Stomach smooth muscle (tissue), 2 donors: ENCODE data around the gene PPT1.
A peak's percentile ranks its signal among the peaks of the same experiment; 100 is the strongest.

ENCODE experiments used
- H3K27ac ChIP-seq: one replicate; pipeline ENCODE4 v1.7.0; 2013; ENCODE audit warnings: mild to moderate bottlenecking, low read length, inconsistent platforms
- H3K27me3 ChIP-seq, 2 donors: one replicate each; pipeline ENCODE4 v1.7.0; 2013; ENCODE audit warnings: low read length in 2 of 2; ENCODE audit not compliant: insufficient read depth in 2 of 2, control insufficient read depth in 1 of 2
- H3K36me3 ChIP-seq, 2 donors: one replicate each; pipeline ENCODE4 v1.7.0; 2013; ENCODE audit warnings: low read length in 2 of 2; ENCODE audit not compliant: control insufficient read depth in 2 of 2, insufficient read depth in 2 of 2
- H3K4me1 ChIP-seq: one replicate; pipeline ENCODE4 v1.7.0; 2013; ENCODE audit warnings: low read length; ENCODE audit not compliant: control insufficient read depth, insufficient read depth
- H3K4me3 ChIP-seq, 2 donors: one replicate each; pipeline ENCODE4 v1.7.0; 2013; ENCODE audit warnings: low read length in 2 of 2
- H3K9ac ChIP-seq, 2 donors: one replicate each; pipeline ENCODE4 v1.7.0; 2013; ENCODE audit warnings: low read length in 2 of 2, mild to moderate bottlenecking in 1 of 2
- H3K9me3 ChIP-seq, 2 donors: one replicate each; pipeline ENCODE4 v1.7.0; 2013; ENCODE audit warnings: low read length in 2 of 2; ENCODE audit not compliant: control insufficient read depth in 2 of 2
- donor health status: healthy.
- donor health status: Pancreatic carcinoma.

Gene PPT1

DNA sequence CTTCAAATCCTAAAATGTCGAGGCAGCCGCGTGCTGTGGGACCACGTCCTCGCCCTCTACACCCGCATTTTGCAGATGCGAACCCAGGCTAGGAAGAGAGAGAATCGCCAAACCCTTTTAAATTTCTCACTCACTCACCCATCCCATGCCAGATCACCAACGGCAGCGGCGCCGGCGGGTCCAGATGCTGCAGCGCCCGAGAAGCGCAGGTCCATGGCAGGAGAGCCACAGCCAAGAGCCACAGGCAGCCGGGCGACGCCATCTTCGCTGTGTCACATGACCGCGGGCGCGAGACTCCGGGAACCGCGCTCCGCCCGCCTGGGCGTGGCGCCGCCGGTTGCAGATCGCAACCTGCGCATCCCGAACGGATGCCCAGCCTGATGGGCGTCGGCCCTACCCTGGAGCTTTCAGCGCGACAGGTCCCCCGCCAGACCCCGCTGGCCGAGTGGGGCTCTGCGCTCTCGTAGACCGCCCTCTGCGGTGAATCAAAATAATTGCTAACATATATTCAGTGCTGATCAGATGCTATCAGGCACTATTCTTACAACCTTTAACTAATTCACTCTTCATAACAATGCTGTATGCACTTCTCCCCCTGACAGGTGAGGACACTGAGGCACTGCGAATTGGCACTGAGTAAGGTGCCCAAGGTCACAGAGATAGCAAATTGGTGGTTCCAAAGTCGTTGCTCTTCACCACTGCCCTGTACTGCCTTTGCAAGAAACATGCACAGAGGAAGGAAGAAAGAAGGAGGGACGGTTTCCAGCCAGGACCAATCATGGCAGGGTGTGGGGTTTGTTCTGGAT lies at the start of gene PPT1:
PPT1 (minus strand) TSS at position 276 of the 806 bp plus-strand sequence; CDS start at position 262, 14 bp downstream.
- peak within 1 kb of the TSS; percentile 93 to 95 for H3K4me3 ChIP-seq
- peaks cover 6% of the 10 kb centered on the region for H3K4me1 ChIP-seq
- H3K36me3 ChIP-seq: peaks cover under 1 to 1% of the 10 kb centered on the region in 2 donors
- no peaks in the 10 kb centered on the region for H3K27me3 ChIP-seq
- no peak within 1 kb of the TSS for H3K27ac ChIP-seq
- H3K9ac ChIP-seq: peak within 1 kb of the TSS; percentile 66 to 78
- H3K9me3 ChIP-seq: no peaks in the 10 kb centered on the region

DNA sequence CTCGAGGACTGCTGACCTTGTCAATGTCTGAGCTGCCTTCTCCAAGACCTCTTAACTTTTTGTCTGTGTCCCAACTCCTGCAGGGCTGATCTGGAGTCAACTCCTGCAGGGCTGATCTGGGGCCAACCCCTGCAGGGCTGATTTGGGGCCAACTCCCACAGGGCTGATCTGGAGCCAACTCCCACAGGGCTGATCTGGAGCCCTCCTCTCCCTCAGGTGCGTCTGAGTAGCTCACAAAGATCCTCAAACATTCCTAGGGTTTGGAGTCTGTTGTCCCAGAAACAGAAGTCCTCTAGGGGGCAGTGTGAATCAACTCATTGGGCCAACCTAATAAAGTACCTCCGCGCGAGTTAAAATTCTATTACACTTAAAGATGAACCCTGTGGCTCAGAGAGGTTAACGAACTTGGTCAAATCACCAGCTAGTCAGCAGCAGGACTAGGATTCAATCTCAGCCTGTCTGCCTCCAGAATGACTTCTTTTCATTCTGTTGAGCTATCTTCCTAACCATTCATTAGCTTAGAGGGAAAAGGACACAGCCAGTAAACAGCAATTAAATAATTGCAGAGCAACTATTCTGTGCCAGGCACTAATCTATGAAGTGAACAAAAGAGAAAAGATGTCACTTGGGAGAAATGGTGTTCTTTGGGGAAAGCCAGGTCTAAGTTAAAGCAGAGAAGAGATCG lies 47.0 kb upstream of the PPT1 start:
- Histone ChIP-seq H3K27ac (no peak overlapping the region), H3K4me3 (no peak overlapping the region), H3K4me1 (no peaks in the 10 kb centered on the region), H3K9ac (no peak overlapping the region), H3K27me3 (peaks cover 0 to 4% of the 10 kb centered on the region in 2 donors), H3K36me3 (no peaks in the 10 kb centered on the region), H3K9me3 (no peaks in the 10 kb centered on the region)

DNA sequence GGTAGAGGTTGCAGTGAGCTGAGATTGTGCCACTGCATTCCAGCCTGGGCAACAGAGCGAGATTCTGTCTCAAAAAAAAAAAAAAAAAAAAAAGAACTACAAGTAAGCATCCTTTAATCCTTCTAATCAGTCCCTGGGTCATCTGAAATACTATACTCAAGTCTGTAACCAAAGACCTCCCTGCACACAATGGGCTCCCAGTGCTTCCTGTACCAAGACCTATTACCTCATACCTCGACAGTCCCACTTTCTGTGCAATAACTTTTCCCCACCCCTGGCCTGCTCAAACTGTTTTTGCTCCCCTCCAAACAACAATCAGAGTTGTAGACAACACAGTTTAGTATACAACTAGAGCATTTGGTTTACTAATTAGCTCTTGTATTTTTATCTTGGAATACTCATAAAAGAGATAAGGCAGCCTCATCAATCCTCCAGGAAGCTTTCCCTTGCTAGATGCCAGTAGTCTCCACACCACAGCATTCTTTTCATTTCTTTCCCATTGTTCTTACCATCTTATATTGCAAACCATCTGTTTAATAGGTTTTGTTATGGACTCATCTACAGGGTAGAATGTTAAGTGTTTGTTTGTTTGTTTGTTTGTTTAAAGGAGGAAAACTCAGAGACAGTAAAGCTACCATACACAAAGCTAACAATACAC lies 45.0 kb upstream of the PPT1 start:
- H3K4me1 ChIP-seq: no peaks in the 10 kb centered on the region
- H3K27ac ChIP-seq: no peak overlapping the region
- H3K36me3 ChIP-seq: no peaks in the 10 kb centered on the region
- H3K9ac ChIP-seq: no peak overlapping the region
- no peaks in the 10 kb centered on the region for H3K9me3 ChIP-seq
- no peak overlapping the region for H3K4me3 ChIP-seq
- H3K27me3 ChIP-seq: peaks cover 0 to 3% of the 10 kb centered on the region in 2 donors

DNA sequence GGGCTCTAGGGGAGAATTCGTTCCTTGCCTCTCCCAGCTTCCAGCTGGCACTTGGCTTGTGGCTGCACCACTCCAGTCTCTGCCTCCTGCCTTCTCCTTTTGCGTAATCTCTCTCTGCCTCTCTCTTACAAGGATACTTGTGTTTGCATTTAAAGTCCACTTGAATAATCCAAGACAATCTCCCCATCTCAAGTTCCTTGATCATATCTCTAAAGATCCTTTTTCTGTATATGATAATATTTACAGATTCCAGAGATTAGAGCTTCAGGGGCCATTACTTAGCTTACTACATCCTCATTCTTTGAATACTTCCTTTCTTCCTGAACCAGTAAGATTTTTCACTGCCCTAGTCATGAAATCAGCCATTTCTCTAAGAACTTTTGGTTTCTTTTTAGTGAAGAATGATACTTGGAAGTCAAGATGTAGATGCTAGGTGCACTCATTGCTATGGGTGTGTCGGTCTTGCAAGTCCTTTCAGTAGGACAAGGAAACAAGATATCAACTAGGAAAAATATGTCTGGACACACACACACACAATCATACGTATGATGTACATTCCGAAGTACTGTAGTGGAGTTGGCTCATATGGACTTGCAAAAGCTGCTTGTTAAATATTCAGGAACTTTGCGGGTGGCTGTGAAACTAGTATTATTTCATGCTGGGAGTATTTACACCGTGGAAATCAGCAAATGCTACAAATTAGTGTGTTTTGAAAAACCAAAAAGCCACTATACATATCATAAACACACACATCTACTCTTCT lies 43.3 kb upstream of the PPT1 start:
- H3K9ac ChIP-seq: no peak overlapping the region
- no peaks in the 10 kb centered on the region for H3K4me1 ChIP-seq
- no peak overlapping the region for H3K27ac ChIP-seq
- no peaks in the 10 kb centered on the region for H3K36me3 ChIP-seq
- H3K27me3 ChIP-seq: peaks cover 0 to 3% of the 10 kb centered on the region in 2 donors
- H3K4me3 ChIP-seq: no peak overlapping the region
- no peaks in the 10 kb centered on the region for H3K9me3 ChIP-seq

DNA sequence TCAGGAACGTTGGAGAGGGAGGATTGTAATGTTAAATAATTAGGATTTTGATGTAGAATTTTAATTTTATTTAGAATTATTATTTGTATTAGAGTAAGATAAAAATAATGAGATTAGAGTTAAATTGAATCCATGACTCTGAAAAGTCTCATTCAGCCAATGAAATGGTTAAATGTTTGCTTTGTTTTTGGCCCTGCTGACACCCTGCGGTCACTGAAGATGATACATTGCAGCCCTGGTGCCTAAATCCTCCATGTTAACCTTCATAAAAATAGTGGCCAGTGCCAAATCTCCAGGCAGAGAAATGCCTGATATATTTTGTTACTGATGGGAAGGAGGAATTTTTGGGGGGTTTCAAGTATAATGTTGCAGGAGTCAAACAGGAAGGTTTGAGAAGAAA lies 36.8 kb upstream of the PPT1 start:
- no peak overlapping the region for H3K4me3 ChIP-seq
- H3K9ac ChIP-seq: no peak overlapping the region
- peaks cover 0 to 4% of the 10 kb centered on the region in 2 donors for H3K9me3 ChIP-seq
- no peaks in the 10 kb centered on the region for H3K36me3 ChIP-seq
- peaks cover 6% of the 10 kb centered on the region for H3K4me1 ChIP-seq
- peaks cover 12 to 29% of the 10 kb centered on the region in 2 donors for H3K27me3 ChIP-seq
- H3K27ac ChIP-seq: no peak overlapping the region

DNA sequence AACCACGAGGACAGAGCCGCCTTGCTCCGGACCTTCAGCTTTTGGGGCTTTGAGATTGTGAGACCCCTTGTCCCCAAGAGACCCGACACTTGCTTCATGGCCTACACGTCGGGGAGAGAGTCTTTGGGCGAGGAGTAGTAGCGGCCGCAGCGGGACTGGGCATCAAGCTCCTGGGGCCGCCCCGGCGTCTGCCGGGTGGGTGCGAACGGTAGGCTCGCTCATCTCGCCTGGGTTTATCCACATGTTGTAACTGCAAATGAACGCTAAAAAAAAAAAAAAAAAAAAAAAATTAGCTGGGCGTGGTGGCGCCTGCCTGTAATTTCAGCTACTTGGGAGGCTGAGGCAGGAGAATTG lies 36.2 kb upstream of the PPT1 start:
- Histone ChIP-seq H3K27ac (no peak overlapping the region), H3K27me3 (peaks cover 12 to 29% of the 10 kb centered on the region in 2 donors), H3K9me3 (peaks cover 0 to 4% of the 10 kb centered on the region in 2 donors), H3K4me1 (peaks cover 6% of the 10 kb centered on the region), H3K4me3 (peak overlapping the region in 1 of 2 donors; percentile 45), H3K9ac (no peak overlapping the region), H3K36me3 (no peaks in the 10 kb centered on the region)

DNA sequence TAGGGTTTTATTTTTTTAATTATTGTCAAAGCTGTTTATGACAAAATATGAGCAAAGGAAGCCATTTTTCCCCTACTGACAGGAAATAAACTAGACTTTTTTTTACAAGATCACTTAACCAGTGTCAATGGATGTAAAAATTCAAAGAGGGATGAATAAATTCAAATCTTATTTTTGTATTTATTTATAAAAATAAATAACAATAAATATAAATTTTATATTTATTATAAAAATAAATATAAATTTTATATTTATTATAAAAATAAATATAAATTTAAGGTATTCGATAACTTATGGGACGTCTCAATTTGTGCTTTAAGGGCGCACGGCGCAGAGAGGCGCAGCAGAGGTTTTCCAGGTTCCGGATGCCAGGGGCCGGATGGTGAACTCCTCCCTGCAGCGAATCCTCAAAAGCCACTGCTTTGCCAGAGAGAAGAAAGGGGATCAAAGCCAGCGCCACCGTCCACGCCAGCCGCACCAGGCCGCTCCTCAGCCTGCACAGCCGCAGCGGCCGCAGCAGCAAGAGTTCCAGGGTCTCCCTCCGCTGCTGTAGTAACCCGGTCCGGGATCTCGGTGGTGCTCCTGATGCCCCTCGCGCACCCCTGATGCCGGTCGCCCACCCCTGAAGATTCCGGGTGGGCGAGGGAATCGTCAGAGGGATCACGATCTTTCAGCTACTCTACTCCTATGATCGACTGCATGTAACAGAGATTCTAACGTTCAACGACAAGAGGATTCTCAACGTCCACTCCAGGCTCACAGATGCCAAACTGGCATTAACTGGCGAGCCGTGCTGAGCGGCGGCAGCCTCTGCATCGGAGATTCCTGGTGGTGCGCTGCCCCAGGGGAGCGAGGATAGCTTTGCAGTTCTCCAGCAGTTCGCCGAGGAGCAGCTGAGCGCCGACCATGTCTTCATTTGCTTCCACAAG lies 35.6 kb upstream of the PPT1 start:
- Histone ChIP-seq H3K27me3 (peaks cover 12 to 29% of the 10 kb centered on the region in 2 donors), H3K4me3 (peak overlapping the region; percentile 45 to 64), H3K36me3 (no peaks in the 10 kb centered on the region)

DNA sequence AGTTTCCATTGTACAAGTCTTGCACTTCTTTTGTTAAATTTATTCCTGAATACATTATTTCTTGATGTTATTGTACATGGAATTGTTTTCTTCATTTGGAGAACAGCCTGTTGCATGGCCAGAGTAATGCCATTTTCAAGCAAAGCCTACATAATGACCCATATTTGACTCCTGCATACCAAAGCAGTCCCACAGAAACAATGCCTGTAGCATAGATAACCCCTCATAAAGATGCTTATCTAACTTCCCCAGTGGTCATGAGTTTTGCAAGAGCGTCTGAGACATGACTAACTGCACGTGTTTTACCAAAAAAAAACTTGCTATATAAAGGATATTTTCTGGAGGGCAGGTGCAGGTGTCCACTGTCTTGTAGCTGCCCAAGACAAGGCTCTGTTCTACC lies 33.8 kb upstream of the PPT1 start:
- Histone ChIP-seq H3K9me3 (peaks cover 0 to 4% of the 10 kb centered on the region in 2 donors), H3K9ac (no peak overlapping the region), H3K27me3 (peaks cover 12 to 29% of the 10 kb centered on the region in 2 donors), H3K4me3 (no peak overlapping the region), H3K36me3 (no peaks in the 10 kb centered on the region), H3K4me1 (peaks cover 6% of the 10 kb centered on the region), H3K27ac (no peak overlapping the region)

More for the DNA sequence above, 35.6 kb upstream of the PPT1 start:
- Histone ChIP-seq H3K4me1 (peaks cover 6% of the 10 kb centered on the region), H3K9me3 (peaks cover 0 to 4% of the 10 kb centered on the region in 2 donors), H3K9ac (no peak overlapping the region), H3K27ac (no peak overlapping the region)

DNA sequence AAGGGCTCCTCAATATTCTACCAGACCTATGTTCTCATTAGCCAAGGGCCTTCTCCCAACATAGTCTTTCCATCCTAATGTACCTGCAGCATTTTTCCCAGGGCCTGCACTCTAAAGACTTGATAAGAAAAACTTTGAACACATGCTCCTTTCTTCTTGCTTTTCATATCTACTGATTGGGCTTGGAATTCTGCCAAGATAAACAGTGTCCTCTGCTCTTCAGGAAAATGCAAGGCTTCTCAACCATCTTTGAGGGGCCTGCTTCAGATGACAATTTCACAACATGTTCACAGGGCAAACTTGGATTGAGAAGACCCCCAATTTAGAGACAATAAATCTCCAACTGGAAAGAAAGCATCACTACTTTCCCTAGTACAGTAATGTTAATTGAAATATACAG lies 25.8 kb upstream of the PPT1 start:
- H3K4me1 ChIP-seq: no peaks in the 10 kb centered on the region

More for the DNA sequence above, 25.8 kb upstream of the PPT1 start:
- Histone ChIP-seq H3K36me3 (no peaks in the 10 kb centered on the region), H3K4me3 (no peak overlapping the region), H3K27me3 (peaks cover 0 to 2% of the 10 kb centered on the region in 2 donors), H3K27ac (no peak overlapping the region), H3K9me3 (no peaks in the 10 kb centered on the region), H3K9ac (no peak overlapping the region)
